Thyroid gland (tissue), 4 donors: ENCODE results near the gene WWC1.

Experiments
- CTCF ChIP-seq, 6 experiments: fragments of 200-600 bp in 3 of 6; fragments of 450-650 bp in 3 of 6; sonication (generic) in 3 of 6; IDR thresholded peaks; one replicate each; pipeline ENCODE4 v1.5.1; 2016 to 2019; ENCODE audit warnings: antibody characterized with exemption in 6 of 6, mild to moderate bottlenecking in 2 of 6, inconsistent platforms in 1 of 6, moderate library complexity in 1 of 6
- POLR2A ChIP-seq, 2 donors: fragments of 450-650 bp; IDR thresholded peaks; one replicate each; pipeline ENCODE4 v1.6.1; 2017; ENCODE audit warnings: antibody characterized with exemption in 2 of 2, mild to moderate bottlenecking in 2 of 2, moderate library complexity in 1 of 2

DNA sequence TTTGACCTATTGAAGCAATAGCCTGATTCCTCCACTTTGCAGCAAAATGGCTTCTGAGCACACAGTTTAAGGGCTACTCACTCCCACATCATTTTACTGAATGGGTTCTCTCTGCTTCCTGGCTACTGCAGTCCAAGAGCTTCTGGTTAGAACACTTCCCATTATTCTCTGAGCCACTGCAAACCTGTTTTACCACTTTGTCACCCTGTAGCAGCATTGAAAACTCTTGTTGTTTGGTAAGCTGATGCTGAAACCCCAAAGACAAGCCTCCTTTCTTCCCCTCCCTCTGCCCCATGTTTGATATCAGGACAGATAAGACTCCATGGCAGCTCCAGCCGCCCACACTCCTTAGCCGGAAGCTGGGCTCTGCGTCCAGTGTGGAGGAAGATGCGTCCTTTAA lies 110.4 kb downstream of the WWC1 start:
- TF ChIP-seq CTCF (IDR thresholded peaks at IDR 0.05) = no peak
- no peak for TF ChIP-seq POLR2A (IDR thresholded peaks at IDR 0.05)
